Stimulated activated CD8-positive, alpha-beta memory T cell treated with anti-CD3 and anti-CD28 coated beads, Interleukin-4, amount 100 ng/mL, for 1 hour (primary cell): Measurements from ENCODE around the gene MRPL42.
"Not testable (repeated sequence)": the region's sequence is repeated elsewhere in the genome, so short reads cannot be mapped to it uniquely, and the experiment has no call there.

Source experiments
- DNase-seq, 2 donors: peaks; one replicate each; pipeline ENCODE4 v3.0.0-alpha.2; 2020; ENCODE audit warnings: low read depth in 2 of 2, low spot score in 1 of 2

Gene MRPL42

DNA sequence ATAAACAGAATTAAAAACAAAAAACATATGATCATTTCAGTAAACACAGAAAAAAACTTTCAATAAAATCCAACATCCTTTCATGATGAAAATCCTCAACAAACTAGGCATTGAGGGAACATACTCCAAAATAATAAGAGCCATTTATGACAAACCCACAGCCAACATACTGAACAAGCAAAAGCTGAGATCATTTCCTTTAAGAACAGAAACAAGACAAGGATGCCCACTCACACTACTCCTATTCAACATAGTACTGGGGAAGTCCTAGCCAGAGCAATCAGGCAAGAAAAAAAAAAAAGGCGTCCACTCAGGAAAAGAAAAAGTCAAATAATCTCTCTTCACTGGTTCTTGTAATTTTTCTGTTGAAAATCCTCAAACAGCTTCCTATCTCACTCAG lies 30.1 kb downstream of the MRPL42 start:
- DNase-seq = no peak

- not testable (repeated sequence) for DNase-seq
Measured at GRCh38 chr12:93498813-93499212, 31.5 kb downstream of the MRPL42 start.

DNA sequence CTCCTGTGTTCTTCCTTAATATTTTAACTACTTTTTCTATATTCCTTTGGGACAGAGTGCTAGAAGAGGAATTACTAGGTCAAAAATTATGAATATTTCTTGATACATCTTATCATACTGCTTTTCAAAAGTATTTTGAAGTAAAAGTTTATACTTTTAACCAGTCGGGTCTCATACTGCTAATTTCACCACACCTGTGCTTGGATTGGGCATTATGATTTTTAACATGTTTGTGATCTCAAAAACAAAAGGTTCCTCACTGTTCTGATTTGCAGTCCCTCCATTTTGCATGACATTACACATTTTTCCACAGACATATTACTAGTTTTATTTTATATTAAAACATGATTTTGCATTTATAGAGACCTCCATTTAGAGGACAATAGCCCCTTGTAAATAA lies 32.9 kb downstream of the MRPL42 start:
- DNase-seq = no peak

DNA sequence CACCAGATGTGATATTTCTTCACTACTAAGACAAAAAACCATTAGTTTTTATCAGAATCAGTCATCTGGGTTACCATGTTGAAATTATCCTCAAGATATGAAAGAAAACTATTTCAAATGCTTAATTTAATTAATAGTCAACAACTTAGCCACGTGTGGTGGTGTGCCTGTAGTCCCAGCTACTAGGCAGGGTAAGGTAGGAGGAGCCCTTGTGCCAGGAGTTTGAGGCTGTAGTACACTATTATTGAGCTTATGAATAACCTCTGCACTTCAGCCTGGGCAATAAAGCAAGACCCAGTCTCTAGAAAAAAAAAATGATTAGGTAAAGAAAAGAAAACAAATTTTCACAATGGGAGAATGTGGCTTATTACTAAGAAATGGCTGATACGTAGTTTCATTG lies 33.4 kb downstream of the MRPL42 start:
- no peak for DNase-seq

DNA sequence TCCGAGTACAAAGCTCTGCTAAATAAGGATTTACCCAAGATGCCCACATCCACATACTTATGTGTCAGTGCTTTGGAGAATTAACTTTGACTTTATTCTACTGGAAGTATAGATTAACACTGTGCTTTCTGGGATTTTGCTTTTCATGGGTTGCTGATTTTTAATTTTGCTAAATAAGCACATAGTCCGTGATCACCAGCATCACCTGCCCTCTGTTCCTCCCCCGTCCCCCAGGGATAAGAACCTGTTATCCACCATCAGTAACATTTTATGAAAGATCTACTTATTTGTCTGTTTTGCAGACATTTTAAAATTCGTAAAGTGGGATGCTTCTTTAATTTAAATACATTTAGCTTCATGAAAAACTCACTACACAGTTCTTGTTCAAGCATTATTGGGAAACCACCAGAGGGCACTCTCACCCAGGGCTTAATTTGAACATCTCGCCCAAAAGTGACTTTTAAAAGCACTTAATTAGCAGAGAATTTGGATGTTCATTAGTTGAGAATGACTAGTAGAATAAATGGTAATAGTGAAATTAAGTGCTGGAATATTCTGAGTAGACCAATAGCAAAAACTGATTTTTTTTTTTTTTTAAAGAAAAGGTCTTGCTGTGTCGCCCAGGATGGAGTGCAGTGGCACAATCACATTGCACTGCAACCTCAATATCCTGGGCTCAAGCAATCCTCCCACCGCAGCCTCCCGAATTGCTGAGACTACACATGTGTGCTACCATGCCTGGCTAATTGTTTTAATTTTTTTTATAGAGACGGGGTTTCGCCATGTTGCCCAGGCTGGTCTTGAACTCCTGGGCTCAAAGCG lies 35.7 kb downstream of the MRPL42 start:
- DNase-seq = peak; percentile 28 to 39

GRCh38 chr12:93507165-93507564 lies 39.9 kb downstream of the MRPL42 start:
- no peak for DNase-seq

DNA sequence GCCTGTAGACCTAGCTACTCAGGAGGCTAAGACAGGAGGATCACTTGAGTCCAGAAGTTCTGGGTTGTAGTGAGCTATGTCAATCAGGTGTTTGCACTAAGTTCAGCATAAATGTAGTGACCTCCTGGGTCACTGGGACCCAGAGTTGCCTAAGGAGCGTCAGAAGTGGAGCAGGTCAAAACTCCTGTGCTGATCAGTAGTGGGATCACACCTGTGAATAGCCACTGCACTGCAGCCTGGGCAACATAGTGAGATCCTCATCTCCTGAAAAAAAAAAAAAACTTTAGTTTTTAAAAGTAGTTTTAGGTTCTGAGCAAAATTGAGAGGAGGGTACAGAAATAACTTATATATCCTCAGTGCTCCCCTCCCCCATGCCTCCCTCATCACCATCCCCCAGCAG lies 42.2 kb downstream of the MRPL42 start:
- no peak for DNase-seq

DNA sequence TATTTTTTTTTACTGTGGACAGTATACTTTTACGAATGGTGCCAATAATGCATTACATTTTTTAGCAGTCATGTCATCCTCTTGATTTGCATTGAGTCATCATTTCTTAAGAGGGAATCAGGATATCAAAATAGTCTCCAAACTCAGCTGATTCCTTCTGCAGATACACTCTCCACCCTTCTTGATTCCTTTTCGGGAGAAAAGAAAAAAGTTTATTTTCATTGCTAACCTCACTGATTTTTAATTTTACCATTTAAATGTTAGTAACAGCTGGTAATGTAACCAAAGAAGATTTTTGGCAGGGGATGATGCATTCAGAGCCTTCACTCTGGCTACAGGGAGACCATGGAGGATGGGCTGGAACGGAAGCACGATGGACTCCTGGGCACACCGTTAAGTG lies 47.5 kb downstream of the MRPL42 start:
- DNase-seq = no peak

- DNase-seq = no peak
Measured at GRCh38 chr12:93518725-93519124, 51.4 kb downstream of the MRPL42 start.

GRCh38 chr12:93519859-93520258 lies 52.5 kb downstream of the MRPL42 start:
- no peak for DNase-seq

GRCh38 chr12:93520454-93520853 lies 53.1 kb downstream of the MRPL42 start:
- DNase-seq = no peak

DNA sequence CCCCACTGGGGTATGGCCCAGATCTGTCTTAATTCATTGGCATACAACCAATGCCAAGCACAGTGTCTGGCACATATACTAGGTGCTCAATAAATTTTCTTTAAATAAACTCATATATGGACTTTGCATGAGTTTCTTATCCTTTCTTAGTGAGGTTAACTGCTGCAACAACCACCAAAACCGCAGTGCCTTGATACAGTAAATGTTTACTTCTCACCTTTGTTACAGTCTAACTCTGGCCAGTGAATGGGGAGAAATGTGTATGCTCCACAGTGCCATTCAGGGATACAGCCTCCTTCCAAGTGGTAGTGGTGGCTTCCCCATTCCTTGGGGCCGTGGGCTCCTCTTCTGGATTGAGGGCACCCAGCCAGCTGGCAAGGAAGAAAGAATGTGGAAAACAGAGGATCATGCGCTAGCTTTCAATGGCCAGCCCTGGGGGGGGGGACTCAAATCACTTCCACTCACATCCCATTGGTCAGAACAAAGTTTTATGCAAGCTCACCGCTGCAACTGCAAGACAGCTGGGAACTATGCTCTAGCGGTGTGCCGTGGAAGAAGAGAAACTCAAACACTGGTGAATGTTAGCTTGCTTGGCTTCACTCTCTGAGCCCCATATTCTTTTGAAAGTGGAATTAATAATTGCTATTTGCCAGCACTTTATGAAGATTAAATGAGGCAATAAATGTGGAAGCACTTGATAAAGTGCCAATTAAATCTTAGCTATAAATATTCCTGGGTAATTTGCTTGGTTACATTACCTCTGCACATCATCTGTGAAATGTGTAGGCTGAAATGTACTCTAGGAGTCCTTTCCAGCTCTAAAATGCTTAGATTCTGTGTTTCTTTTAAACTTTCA lies 54.1 kb downstream of the MRPL42 start:
- no peak for DNase-seq

- DNase-seq = no peak
Measured at GRCh38 chr12:93524386-93525133, 57.2 kb downstream of the MRPL42 start.

GRCh38 chr12:93526786-93527428 lies 59.6 kb downstream of the MRPL42 start:
- DNase-seq = no peak

DNA sequence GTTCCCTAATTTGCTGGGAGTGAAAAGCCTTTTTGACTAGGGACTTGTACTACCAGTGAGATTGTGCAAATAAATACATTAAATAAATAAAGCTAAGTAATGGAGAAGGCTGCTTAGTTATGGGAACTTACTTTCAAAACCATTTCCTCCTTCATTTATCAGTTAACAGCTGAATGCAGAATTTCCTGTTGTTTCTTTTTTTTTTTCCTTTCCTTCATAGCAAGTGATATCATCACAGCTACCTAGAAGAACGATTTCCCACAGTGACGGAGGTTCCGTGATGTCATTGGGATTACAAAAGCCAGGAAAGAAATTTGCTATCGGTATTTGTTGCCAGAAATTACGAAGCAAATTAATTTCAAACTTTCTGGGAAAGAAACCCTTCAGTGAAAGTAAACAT lies 63.0 kb downstream of the MRPL42 start:
- no peak for DNase-seq

- no peak for DNase-seq
Measured at GRCh38 chr12:93533310-93533709, 66.0 kb downstream of the MRPL42 start.

- DNase-seq = no peak
Measured at GRCh38 chr12:93536111-93536765, 68.9 kb downstream of the MRPL42 start.

- DNase-seq = no peak
Measured at GRCh38 chr12:93536766-93537488, 69.6 kb downstream of the MRPL42 start.

- DNase-seq = no peak
Measured at GRCh38 chr12:93537769-93538168, 70.5 kb downstream of the MRPL42 start.

DNA sequence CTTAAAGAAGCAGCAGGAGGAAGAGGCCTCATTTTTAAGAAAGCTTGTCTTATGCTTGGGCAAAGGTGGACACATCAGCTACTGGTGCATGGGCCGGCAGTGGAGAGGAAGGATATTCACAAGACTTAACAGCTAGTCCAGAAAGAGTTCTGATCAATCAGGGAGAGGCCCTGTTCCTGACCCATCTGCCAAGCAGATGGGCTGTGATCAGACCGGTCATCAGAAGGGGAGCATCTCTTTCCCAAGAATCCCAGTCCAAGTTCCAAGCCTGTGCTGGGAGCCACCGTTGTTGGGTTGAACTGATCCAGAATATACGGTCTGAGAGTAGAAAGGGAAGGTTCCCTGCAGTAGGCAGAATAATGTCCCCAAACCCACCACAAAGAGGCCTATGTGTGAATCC lies 72.5 kb downstream of the MRPL42 start:
- DNase-seq = no peak
